EH (cell line): Measurements from ENCODE around the gene ARL2.
"Not testable (repeated sequence)": the region's sequence is repeated elsewhere in the genome, so short reads cannot be mapped to it uniquely, and the experiment has no call there.

ENCODE experiments used
- DNase-seq: peaks from one replicate; pipeline ENCODE4 v3.0.0-alpha.2; 2015; ENCODE audit warnings: low read depth

The ARL2 gene

DNA sequence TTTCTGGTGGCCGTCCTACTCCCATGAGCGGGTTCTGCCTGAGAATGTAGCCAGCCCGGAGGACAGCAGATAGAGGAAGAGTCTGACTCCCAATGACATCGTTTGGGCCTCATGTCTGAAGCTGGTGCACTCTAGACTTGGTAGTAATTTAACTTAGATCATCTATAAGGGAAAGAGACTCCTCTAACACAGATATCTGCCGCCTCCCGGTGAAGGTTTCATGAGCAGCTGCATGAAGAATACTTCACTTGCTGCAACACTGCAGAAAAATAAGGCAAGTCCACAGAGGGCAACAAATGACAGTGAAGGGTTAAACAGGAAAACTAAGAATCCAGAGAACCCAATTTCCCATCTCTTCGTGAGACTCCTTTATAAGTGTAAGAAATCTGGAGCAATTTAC, 5.9 kb upstream of the ARL2 start:
- DNase-seq: no peak

DNA sequence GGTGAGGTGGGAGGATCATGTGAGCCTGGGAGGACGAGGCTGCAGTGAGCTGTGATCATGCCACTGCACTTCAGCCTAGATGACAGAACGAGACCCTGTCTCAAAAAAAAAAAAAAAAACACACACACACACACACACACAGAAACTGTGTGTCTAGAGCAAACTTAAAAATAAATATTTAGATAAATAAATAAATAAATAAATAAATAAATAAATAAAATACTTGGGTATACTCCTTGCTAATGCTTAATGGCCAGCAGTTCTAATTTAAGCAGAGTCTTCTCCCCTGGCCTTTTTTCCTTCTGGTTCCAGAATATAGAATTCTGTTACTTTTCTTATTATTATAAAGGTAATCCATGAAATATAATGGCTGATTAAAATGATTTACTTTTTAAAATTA, 5.1 kb upstream of the ARL2 start:
- no peak for DNase-seq

DNA sequence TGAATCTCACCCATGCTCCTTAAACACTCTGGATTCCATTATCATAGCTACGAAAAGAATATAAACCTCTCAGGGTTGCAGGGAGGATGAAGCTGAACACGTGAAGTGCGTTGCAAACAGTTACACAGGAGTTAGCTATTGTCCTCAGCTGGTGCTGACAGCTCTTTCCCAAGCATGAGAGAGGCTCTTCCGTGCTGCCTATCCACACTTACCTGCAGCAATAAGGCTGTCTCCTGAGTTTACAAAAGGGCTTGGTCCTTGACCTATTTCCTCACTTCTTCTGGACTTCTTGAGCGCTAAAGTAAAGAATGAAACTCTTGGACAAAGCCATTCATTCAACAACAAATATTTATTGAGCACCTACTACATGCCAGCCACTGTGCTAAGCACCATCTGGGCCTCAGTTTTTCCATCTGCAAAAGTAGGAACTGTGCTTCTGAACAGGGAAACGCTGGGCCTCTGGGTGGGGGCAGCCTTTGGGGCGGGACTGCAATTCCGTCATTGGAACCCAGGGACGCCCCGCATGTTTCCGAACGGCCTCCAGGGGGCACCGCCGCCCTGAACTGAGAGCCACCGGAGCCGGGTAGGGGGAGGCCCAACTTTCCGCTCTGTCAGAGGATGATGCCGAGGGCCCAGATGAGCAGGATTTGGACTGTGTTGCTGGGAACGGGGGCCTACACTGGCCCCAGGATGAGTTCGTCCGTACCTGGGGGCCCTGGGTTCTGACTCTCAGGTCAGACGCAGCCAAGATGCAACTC, 651 bp upstream of the ARL2 start:
- DNase-seq: peak; percentile 87

DNA sequence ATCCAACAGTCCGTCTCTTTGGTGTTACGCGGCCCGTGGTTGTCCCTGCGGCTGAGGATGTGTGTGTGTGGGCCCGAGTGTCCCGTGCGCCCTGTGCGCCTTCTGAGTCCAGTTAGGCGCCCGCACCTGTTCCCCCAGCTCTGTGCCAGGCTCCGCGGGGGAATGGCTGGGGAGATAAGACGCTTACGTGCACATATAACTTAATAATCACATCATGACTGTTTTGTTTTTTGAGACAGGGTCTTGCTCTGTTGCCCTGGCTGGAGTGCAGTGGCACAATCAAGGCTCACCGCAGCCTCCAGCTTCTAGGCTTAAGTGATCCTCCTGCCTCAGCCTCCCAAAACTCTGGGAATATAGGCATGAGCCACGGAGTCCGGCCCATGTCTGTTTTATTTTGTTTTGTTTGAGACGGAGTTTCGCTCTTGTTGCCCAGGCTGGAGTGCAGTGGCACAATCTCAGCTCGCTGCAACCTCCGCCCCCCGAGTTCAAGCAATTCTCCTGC, 817 bp downstream of the ARL2 start:
- DNase-seq: no peak

DNA sequence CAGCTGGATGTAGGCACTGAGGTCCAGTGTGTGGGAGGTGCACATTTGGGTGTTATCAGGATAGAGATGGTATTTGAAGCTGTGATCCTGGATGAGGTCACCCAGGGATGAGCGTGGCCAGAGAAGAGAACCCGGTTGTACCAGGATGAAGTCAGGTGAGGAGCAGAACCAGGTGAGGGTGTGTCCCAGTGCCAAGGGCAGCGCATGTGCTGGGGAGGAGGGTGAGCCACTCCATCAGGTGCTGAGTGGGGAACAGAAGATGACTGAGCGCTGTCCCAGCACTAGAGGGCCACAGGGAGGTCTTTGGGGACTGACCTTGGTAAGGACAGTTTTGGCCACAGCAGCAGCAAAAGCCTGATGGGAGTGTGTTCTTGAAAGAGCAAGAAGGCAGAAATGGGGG, 2.7 kb downstream of the ARL2 start:
- no peak for DNase-seq

DNA sequence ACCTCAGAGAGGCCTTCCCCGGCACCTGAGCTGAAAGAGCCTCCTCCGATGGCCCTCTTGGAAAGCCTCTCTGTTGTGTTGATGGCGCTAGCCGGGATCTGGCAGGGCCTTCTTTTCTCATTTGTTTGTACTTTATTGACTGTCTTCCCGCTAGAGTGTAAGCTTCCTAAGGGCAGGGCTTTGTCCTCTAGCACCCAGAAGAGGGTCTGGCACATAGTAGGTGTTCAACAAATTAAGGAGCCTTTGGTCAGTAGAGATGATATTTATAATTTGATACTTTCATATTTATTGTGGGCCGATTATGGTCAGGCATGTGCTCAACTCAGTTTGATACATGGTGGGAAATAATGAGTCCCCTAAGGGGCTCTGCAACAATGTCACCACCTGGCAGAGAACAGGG, 4.0 kb downstream of the ARL2 start:
- no peak for DNase-seq

DNA sequence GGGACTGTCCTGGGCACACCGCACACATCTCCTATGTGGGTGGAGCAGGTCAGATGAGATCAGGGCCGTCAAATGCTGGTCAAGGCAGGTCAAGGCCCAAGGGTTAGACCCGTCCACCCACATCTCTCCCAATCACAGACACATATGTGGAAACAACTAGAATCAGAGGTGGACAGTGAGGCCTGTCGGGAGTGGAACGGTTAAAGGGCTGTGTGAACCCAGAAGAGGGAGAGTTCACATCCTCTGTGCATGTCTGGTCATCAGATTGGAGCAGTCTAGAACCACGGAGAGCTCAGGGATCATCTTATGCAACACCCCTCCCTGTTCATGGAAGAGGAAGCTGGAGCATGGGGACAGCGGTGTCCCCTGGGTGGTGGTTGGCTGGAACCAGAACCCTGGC, 5.9 kb downstream of the ARL2 start:
- no peak for DNase-seq

DNA sequence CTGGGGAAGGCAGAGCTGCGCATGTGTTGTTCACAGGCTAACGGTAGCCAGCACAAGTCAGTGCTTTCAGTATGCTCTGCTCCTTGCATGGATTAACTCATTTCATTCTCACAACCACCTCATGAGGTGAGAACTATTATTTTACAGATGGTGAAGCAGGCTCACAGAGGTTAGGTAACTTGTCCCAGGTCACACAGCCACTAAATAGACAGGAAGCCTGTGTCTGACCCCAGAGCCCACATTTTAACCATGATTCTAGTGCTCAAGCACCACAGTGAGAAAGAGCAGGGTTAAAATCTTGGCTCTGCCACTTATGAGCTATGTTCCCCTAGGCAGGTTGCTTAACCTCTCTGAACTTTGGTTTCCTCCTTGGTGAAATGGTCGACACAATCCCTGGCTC, 7.0 kb downstream of the ARL2 start:
- no peak for DNase-seq

DNA sequence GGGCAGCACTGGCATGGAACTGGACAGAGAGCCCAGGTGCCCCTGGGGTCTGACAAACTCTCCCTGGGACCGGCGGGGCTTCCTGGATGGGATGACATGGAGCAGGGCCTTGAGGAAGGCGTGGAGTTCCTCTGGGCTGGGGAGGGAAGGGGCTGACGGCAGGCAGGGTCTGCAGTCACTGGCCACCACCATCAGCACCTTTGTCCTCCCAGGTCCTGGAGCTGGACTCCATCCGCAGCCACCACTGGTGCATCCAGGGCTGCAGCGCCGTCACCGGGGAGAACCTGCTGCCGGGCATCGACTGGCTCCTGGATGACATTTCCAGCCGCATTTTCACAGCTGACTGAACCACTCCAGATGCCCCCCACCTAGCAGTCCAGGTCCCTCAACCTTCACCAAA, 7.5 kb downstream of the ARL2 start:
- DNase-seq: no peak

DNA sequence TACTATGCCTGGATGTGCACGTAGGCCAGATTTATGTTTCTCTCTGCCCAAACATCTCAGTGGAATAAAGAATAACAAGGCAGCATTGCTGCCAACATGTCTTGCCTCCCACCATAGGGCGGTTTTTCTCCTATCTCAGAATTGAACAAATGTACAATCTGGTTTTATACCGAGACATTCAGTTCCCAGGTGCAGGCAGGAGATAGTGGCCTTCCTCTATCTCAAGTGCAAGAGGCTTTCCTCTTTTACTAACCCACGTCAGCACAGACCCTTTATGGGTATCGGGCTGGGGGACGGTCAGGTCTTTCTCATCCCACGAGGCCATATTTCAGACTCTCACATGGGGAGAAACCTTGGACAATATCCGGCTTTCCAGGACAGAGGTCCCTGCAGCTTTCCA, 9.5 kb downstream of the ARL2 start:
- DNase-seq: not testable (repeated sequence)

DNA sequence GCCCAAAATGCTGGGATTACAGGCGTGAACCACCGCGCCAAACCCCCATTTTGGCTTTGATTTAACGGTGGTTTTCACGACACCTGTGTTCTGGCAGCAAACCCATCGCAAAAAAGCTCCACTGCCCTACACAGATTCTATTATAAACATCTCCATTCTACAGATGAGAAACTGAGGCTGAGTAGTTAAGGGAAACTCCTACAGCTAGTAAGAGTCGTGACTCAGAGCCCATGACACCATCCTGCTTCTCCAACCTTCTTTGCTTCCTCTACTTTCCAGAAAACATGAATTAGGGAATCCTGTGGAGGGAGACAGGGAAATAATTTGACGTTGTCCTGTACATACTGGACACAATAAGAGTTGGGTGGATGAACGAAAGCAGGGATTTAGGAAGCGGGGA, 12.8 kb downstream of the ARL2 start:
- no peak for DNase-seq

DNA sequence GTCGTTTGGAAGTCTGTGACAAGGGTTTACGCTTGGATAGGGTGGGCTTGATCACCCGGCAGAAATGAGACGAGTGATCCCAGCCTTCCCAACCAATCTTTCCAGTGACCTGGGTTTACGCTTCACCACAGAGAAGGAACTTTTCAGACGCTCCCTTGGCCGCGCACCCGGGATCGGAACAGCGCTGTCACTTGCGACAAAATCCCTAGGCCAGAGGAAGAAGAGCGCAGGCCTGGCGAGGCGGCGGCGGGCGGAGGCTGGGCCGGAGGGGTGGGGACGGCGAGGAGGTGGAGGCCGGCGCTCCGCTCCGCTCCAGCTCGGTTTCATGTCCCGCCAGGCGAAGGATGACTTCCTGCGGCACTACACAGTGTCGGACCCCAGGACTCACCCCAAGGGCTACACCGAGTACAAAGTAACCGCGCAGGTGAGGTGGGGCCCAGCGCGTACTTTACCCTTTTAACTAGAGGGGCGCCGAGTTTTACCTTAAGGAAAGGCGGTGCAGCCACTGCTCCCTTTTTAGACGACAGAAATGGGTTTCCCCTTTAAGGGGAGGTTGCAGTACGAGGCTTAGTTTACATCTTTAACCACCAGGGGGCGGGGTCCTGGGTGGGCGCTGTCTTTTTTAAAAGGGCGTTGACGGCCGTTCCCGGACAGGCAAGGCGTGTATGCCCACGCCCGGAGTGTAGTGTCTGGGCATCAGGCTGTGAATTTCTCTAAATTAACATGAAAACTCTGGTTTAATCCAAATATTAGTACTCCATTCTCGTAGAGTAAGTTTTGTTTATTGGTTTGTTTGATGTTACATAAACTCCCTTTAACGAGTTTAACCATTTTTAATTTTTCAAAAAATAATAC, 13.5 kb downstream of the ARL2 start, which contains the start of gene SNX15:
TSS of gene SNX15 (plus strand) at position 227 of the 855 bp plus-strand sequence. CDS start at position 326, 99 bp downstream.
- peak; percentile 95 for DNase-seq

DNA sequence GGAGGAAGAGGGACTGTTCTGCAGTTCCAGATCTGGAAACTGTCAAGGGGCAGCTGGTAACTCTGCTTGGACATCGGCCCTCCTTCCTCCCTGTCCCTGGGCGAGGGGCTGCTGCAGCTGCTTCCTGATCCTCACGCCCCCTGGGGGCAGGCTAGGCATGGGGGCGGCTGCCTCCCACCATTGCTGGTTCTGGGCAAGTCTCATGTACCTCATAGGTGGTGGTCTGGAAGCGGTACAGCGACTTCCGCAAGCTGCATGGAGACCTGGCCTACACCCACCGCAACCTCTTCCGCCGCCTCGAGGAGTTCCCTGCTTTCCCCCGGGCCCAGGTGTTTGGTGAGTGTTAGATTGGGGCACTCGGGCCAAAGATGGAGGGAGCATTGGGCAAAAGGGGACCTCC, 18.3 kb downstream of the ARL2 start:
- no peak for DNase-seq

DNA sequence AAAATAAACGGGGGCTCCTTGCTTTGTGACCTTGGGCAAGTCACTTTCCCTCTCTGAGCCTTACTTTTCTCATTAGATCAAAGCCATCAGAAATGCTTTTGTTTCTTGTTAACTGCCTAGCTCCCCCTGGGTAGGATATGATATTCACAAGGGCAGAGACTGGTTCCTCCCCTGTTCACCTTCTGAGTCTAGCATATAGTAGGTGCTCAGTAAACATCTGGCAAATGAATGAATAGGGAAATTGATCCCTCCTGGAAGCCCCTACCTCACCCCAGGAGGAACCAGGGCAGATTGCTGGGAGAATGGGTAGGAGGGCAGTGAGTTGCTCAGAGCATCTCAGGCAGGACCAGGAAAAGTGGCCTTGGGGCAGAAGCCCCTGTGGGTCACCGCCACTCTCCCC, 20.5 kb downstream of the ARL2 start:
- no peak for DNase-seq

DNA sequence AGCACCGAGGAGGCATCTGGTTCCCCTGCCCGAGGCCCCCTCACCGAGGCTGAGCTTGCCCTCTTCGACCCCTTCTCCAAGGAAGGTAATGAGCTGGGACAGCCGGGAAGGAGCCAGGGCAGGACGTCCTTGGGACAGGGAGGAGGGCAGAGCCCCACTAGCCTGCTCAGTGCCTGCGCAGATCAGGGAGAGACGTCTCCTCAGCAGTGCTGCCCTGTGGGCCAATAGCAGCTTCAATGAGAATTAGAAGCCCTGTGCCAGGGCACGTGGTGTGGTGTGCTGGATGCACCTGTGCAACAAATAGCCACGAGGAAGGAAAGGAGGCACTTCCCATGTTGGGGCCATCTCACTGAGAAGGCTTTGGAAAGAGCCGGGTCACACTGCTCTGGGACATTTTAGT, 21.6 kb downstream of the ARL2 start:
- DNase-seq: no peak

DNA sequence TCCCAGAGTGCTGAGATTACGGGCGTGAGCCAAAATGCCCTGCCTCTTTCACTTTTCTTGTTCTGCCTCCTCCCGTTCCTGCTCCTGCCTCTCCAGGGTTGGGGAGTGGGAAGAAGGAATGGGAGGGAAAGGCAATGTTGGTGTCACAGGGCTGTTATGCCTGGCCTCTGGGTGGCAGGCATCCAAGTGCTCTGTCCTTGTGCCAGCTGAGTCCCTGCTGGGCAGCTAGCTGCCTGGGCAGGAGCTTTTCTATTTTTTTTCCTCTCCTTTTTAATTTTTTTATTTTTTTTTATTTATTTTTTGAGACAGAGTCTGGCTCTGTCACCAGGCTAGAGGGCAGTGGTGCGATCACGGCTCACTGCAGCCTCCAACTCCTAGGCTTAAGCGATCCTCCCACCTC, 23.0 kb downstream of the ARL2 start:
- DNase-seq: no peak

DNA sequence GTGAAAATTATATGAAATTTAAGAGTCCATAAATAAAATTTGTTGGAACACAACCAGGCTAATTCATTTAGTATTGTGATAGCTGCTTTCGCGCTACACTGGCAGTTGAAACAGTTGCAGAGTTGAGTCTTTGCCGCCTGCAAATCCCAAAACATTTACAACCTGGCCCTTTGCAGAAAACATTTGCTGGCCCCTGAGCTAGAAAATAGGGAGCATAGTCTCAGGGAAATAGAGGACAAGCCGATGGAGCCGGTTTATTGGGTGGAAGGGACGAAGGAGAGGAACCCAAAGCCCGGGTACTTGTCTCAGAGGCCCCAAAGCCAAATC, 26.5 kb downstream of the ARL2 start:
- DNase-seq: no peak

DNA sequence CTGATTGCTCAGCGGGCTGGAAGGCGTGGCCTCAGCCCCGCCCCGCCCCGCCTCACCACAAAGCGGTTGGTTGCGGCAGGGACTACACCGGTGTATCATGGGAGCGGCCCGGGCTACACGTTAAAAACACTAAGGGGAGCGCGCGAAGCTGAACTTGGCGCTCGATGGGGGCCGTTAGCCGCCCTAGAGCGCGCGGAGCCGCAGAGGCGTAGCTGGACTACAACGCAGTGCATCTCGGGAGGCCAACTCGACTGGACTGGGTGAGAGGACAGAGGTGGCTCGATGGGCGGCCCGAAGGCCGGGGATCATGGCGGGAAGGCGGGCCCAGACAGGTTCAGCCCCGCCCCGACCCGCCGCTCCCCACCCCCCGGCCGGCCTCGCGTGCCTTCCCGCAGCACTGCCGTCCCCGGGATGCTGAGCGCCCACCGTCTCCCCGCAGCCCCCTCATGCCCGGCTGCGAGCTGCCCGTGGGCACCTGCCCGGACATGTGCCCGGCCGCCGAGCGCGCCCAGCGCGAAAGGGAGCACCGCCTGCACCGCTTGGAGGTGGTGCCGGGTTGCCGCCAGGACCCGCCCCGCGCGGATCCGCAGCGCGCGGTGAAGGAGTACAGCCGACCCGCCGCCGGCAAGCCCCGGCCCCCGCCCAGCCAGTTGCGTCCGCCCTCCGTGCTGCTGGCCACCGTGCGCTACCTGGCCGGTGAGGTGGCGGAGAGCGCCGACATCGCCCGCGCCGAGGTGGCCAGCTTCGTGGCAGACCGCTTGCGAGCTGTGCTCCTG, 27.1 kb downstream of the ARL2 start, which contains the start of gene SAC3D1:
TSS of gene SAC3D1 (plus strand) at position 364 of the 776 bp plus-strand sequence. CDS start at position 447, 83 bp downstream.
- peak; percentile 96 for DNase-seq

DNA sequence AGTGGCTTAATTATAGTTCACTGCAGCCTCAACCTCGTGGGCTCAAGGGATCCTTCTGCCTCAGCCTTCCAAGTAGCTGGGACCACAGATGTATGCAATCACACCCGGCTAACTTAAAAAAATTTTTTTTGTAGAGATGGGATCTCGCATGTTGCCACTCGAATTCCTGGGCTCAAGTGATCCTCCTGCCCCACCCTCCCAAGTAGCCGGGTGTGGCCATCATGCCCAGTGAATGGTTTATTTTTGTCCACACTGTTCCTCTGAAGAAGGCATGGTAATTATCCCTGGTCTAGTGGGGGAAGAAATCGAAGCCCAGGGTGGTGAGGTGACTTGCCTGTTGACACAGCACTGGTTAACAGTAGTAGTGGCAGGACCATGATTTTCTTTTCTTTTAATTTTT, 28.9 kb downstream of the ARL2 start:
- no peak for DNase-seq

DNA sequence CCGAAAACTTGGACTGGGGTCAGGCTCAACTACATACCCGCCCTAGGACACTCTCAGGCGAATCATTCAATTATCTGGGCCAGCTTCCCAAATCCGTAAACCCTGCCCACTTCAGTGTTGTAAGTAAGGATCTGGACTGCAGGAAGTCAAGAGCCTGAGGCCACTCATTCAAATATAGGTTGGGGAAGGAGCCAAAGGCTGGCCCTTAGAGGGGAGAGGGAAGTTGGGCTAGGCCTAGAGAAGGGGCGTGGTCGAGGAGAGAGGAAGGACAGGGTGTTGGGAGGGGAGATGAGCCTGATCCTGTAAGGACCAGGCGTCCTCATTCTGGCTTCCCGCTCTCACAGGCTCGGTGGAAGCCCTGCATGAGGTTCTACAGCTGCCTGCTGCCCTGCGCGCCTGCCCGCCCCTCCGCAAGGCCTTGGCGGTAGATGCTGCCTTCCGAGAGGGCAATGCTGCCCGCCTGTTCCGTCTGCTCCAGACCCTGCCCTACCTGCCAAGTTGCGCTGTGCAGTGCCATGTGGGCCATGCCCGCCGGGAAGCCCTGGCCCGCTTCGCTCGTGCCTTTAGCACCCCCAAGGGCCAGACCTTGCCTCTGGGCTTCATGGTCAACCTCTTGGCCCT, 30.0 kb downstream of the ARL2 start:
- DNase-seq: peak; percentile 79

DNA sequence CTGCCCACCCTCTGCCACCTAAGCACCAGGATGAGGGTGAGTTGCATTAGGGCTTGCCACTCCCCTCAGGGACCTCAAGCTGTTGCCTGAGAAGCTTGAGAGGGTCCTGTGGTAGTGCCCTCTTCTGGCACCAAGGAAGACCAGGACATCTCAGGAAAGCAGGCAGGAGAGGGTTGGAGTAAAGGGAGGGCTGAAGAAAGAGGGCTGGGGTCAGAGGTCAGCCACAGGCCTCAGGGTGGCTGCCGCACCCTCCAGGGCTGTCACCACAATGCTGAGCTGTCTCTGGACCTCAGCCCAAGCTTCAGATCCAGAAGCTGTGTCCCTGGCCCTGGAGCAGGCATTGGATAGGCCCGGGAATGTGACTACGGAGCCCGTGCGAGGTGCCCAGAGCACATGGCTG, 31.1 kb downstream of the ARL2 start:
- no peak for DNase-seq

DNA sequence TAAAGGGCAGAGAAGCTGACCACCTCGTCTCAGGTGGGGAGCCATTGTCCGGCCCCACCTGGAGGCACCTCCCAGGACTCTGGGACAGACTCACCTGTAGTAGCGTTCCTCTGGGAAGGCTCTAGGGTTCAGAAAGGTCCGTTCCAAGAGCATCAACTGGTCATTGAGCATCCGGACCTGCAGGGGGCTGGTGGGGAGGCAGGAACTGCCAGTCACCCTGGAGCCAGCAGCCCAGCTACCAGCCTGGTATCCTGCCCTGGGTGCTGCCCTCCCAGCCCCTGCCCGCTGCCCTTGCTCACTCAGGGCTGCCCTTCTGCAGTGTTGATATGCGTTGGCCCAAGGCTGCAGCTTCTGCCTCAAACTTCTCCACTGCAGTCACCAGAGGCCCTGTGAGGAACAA, 31.8 kb downstream of the ARL2 start:
- DNase-seq: no peak
